Measurements from ENCODE around the gene BSN. TPM values are rescaled to one million over a fixed set of nuclear protein-coding genes. Genes with fewer than 3 reads are reported as not detected.
"Not testable (repeated sequence)": the region's sequence is repeated elsewhere in the genome, so short reads cannot be mapped to it uniquely, and the experiment has no call there.

Gene BSN
- total RNA-seq, 1 experiment from 2014 or later = 0.92 TPM

DNA sequence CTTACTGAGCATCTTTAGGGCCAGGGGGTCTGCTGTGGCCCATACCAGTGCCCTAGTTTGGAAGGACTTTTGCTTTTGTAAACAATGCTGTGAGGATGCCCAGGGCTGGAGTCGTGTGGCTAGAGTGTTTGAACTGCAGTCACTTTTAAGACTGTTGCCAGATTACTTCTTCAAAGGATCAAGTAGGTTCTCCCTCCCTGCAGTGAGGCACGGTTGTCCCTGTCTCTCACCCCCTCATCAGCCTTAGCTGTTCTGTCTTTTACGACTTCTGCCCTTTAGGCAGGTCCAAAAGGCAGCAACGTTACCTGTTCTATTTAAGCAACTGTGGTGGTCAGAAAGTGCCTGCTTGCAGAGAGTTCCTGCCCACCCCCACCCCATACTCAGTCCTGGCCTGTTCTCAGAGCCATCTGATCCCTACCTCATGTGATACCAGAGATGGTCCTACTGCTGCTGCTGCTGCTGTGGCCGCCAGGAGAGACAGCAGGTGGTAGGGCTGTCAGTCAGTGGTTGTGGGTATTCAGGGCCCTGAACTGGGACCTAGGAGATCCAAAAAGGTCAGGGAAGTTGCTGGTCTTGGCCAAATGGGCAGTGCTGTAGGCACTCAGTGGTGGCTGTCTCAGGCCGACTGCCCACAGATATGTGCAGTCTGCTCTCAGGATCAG is 140.3 kb downstream of the BSN start:
- CTCF ChIA-PET; DNase-seq; H3K27me3 Mint-ChIP-seq (ENCODE audit: unreplicated experiment); intact Hi-C loops (cut with micrococcal nuclease; ENCODE audit: unreplicated experiment); H3K9me3 Mint-ChIP-seq (ENCODE audit: low read depth, unreplicated experiment); H3K4me3 Mint-ChIP-seq (ENCODE audit: low read depth, unreplicated experiment); BruUV-seq (replicated peaks); H3K27ac Mint-ChIP-seq (ENCODE audit: unreplicated experiment): not testable (repeated sequence)
- Mint-ChIP-seq H3K36me3 (ENCODE audit: insufficient read depth, unreplicated experiment) (peaks cover 20% of the 10 kb centered on the region), H3K4me1 (ENCODE audit: low read depth, unreplicated experiment) (peaks cover 10% of the 10 kb centered on the region)

- not testable (repeated sequence) for H3K4me3 Mint-ChIP-seq (ENCODE audit: low read depth, unreplicated experiment); H3K9me3 Mint-ChIP-seq (ENCODE audit: low read depth, unreplicated experiment)
These were observed 141.2 kb downstream of the BSN start for GRCh38 chr3:49695350-49696015.

DNA sequence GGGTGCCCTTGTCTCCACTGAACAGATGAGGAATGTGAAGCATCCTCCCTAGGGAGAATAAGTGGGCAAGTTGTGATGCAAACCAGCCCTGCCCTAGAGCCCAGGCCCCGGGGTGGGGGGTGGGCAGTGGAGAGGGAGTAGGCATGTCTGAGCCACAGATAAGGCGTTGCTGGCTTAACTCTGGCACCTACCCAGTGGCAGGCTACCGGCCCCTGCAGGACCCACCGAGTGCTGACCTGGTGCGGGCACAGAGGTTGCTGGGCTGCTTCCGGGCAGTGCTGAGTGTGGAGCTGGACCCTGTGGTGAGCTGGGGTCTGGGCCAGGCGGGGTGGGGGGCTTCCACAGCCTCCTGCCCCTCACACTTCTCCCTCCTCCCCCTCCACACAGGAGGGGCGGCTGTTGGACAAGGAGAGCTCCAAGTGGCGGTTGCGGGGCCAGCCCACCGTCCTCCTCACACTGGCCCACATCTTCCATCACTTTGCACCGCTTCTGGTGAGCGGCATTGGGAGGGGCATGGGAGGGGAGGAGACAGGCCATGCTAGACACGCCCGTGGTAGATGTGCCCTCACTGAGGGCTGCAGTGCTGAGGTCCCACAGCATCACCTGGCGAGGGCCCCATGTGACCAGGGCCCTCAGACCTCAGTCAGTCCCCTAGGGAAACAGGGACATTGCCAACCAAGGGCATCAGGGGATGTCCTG is 145.2 kb downstream of the BSN start:
- CTCF ChIA-PET = no interaction called here
- no peaks in the 10 kb centered on the region for H3K4me1 Mint-ChIP-seq (ENCODE audit: low read depth, unreplicated experiment)

More at GRCh38 chr3:49695350-49696015, 141.2 kb downstream of the BSN start:
- peaks cover 13% of the 10 kb centered on the region for H3K36me3 Mint-ChIP-seq (ENCODE audit: insufficient read depth, unreplicated experiment)
- DNase-seq; H3K27ac Mint-ChIP-seq (ENCODE audit: unreplicated experiment); CTCF ChIA-PET; BruUV-seq (replicated peaks); H3K27me3 Mint-ChIP-seq (ENCODE audit: unreplicated experiment); intact Hi-C loops (cut with micrococcal nuclease; ENCODE audit: unreplicated experiment); H3K4me1 Mint-ChIP-seq (ENCODE audit: low read depth, unreplicated experiment): not testable (repeated sequence)

GRCh38 chr3:49700014-49700413 is 145.7 kb downstream of the BSN start:
- CTCF ChIA-PET = no interaction called here
- no peak for DNase-seq
- Mint-ChIP-seq H3K4me1 (ENCODE audit: low read depth, unreplicated experiment) (no peaks in the 10 kb centered on the region), H3K27ac (ENCODE audit: unreplicated experiment) (no peak overlapping the region), H3K4me3 (ENCODE audit: low read depth, unreplicated experiment) (no peak overlapping the region), H3K9me3 (ENCODE audit: low read depth, unreplicated experiment) (no peaks in the 10 kb centered on the region), H3K36me3 (ENCODE audit: insufficient read depth, unreplicated experiment) (peaks cover 20% of the 10 kb centered on the region), H3K27me3 (ENCODE audit: unreplicated experiment) (no peaks in the 10 kb centered on the region)
- BruUV-seq (replicated peaks) = no TSS peak
- intact Hi-C loops (cut with micrococcal nuclease; ENCODE audit: unreplicated experiment) = no loop called here
- no peak for TF ChIP-seq CTCF (IDR thresholded peaks at IDR 0.05; ENCODE audit: unreplicated experiment)

More for the DNA sequence above, 145.2 kb downstream of the BSN start:
- H3K4me3 Mint-ChIP-seq (ENCODE audit: low read depth, unreplicated experiment) = no peak overlapping the region
- BruUV-seq (replicated peaks) = no TSS peak
- H3K9me3 Mint-ChIP-seq (ENCODE audit: low read depth, unreplicated experiment) = no peaks in the 10 kb centered on the region
- no peaks in the 10 kb centered on the region for H3K27me3 Mint-ChIP-seq (ENCODE audit: unreplicated experiment)
- no peak for DNase-seq
- intact Hi-C loops (cut with micrococcal nuclease; ENCODE audit: unreplicated experiment) = no loop called here
- H3K36me3 Mint-ChIP-seq (ENCODE audit: insufficient read depth, unreplicated experiment) = peaks cover 20% of the 10 kb centered on the region
- no peak for TF ChIP-seq CTCF (IDR thresholded peaks at IDR 0.05; ENCODE audit: unreplicated experiment)
- H3K27ac Mint-ChIP-seq (ENCODE audit: unreplicated experiment) = no peak overlapping the region

DNA sequence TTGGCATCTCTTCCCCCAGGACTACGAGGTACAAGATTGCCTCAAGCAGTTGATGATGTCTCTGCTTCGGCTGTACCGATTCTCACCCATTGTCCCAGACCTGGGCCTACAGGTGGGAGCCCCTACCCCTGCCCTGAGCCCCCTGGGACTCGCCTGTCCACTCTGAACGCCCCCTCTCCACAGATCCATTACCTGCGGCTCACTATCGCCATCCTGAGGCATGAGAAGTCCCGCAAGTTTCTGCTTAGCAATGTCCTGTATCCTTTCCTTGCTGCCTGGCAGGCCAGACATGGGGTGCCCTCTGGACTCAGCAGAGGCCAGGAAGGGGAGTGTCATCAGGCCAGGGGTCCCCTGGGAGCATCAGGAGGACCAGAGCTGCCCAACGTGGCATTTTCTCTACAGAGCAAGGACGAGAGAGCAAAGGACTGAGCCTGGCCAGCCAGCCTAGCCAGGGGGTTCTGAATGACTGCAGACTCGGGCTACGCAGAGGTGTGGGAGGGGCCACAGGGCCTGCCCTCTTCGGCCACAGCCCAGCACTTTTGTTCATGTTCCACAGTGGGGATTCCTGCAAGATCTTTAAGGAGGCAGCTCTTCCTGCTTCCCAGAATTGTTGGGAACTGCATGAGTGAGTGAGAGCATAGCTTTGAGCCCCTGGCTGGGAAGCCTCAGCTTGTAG is 146.3 kb downstream of the BSN start:
- intact Hi-C loops (cut with micrococcal nuclease; ENCODE audit: unreplicated experiment) = no loop called here
- peaks cover 20% of the 10 kb centered on the region for H3K36me3 Mint-ChIP-seq (ENCODE audit: insufficient read depth, unreplicated experiment)
- H3K9me3 Mint-ChIP-seq (ENCODE audit: low read depth, unreplicated experiment) = no peaks in the 10 kb centered on the region
- no peak overlapping the region for H3K27ac Mint-ChIP-seq (ENCODE audit: unreplicated experiment)
- no peak overlapping the region for H3K4me3 Mint-ChIP-seq (ENCODE audit: low read depth, unreplicated experiment)
- CTCF ChIA-PET = interaction anchor here (1.0 to 1.2 kb wide), 2 partner anchors 23 to 102 kb away, joined by 3 to 4 read pairs; partner anchors contain the start of gene GMPPB
- no peak for DNase-seq
- no peaks in the 10 kb centered on the region for H3K27me3 Mint-ChIP-seq (ENCODE audit: unreplicated experiment)
- H3K4me1 Mint-ChIP-seq (ENCODE audit: low read depth, unreplicated experiment) = no peaks in the 10 kb centered on the region
- BruUV-seq (replicated peaks) = no TSS peak
- TF ChIP-seq CTCF (IDR thresholded peaks at IDR 0.05; ENCODE audit: unreplicated experiment) = no peak
